Measurements from ENCODE around the gene ZFX. TPM values are rescaled to one million over a fixed set of nuclear protein-coding genes. Genes with fewer than 3 reads are reported as not detected.
"Not testable (repeated sequence)": the region's sequence is repeated elsewhere in the genome, so short reads cannot be mapped to it uniquely, and the experiment has no call there.

ZFX gene
- total RNA-seq, 2 donors from 2014 or later, result 44.0 to 44.4 TPM

DNA sequence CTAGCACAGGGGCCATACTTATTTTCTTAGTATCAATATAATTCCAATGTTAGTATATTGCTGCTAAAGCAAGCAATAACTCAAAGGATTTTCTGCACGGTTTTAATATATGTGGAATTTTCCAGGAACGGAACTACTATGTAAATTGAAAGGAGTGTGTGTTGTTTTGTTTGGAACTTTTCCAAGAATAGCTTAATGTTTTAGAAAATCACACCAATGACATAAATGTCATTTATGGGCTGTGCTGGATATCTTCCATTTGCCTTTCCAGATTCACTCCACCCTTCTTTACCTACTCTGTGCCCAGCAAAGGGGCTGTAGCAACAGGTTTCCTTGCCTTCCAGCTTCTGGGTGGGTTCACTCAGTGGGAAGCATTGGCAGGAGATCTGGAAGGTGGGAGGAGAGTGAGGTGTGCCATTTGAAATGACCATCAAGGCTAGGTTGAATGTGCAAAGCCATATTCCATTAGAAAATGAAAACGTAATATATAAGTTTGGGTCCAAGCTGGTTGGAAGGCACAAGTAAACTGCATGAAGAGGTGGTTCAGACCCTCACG, 25.2 kb upstream of the ZFX start:
- DNase-seq, result no peak
- Histone ChIP-seq H3K27ac (no peak overlapping the region), H3K27me3 (peaks cover 3% of the 10 kb centered on the region), H3K4me1 (no peaks in the 10 kb centered on the region), H3K36me3 (no peaks in the 10 kb centered on the region), H3K4me3 (no peak overlapping the region), H3K9ac (ENCODE audit: low read depth in 2 of 2, low read length in 2 of 2) (no peak overlapping the region), H3K9me3 (no peaks in the 10 kb centered on the region)
- intact Hi-C loops (cut with DNase I), result no loop called here
- TF ChIP-seq, protein P1, sequence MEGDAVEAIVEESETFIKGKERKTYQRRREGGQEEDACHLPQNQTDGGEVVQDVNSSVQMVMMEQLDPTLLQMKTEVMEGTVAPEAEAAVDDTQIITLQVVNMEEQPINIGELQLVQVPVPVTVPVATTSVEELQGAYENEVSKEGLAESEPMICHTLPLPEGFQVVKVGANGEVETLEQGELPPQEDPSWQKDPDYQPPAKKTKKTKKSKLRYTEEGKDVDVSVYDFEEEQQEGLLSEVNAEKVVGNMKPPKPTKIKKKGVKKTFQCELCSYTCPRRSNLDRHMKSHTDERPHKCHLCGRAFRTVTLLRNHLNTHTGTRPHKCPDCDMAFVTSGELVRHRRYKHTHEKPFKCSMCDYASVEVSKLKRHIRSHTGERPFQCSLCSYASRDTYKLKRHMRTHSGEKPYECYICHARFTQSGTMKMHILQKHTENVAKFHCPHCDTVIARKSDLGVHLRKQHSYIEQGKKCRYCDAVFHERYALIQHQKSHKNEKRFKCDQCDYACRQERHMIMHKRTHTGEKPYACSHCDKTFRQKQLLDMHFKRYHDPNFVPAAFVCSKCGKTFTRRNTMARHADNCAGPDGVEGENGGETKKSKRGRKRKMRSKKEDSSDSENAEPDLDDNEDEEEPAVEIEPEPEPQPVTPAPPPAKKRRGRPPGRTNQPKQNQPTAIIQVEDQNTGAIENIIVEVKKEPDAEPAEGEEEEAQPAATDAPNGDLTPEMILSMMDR (IDR thresholded peaks at IDR 0.05), result no peak

DNA sequence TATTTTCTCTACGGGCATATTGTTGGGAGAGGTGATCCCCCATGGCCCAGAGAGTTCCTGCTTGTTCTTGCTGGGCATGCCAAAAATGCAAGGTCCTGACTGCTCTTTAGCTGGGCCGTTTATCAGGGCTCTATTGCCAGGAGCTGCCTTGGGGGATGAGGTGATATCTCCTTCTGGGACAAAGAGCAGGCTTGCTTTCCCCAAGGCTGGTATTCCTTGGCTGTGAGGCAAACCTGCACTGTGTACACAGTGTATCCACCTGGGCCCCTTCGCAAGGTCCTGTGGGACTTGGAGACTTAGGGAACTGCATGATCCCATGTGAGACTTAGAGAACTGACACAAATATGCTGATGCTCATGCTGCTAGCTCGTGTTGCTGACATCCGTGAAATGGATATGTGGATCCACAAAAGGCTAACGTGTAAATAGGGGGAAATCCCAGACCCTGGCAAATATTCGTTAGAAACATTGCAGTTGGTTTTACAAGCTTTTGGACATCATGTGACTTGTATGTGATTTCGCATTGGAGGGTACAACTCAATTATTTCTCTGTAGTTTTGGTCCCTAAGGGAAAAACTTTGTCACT, 24.4 kb upstream of the ZFX start:
- TF ChIP-seq, protein P1 (IDR thresholded peaks at IDR 0.05), result no peak
- Histone ChIP-seq H3K9ac (ENCODE audit: low read depth in 2 of 2, low read length in 2 of 2) (no peak overlapping the region), H3K27ac (no peak overlapping the region), H3K9me3 (no peaks in the 10 kb centered on the region), H3K4me1 (no peaks in the 10 kb centered on the region), H3K27me3 (peaks cover 3% of the 10 kb centered on the region), H3K4me3 (no peak overlapping the region), H3K36me3 (no peaks in the 10 kb centered on the region)
- no peak for DNase-seq
- intact Hi-C loops (cut with DNase I), result no loop called here

DNA sequence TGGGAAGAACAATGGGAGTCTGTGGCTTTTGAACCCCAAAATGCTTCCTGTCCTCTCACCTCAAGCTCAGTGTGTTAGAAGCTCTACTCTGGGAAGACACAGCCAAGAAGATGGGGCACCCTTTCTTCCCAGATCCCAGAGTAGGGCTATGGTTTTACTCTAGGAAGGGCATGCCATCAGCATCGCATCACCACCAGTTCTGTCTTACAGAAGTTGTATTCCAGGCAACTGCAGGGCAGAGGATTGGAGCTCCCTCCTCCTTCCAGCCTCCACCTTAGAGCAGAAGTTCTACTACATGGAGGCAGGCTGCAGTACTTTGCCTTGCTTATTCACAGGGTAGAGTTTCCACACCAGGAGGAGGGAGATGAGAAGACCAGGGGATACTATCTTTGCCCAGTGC, 18.1 kb upstream of the ZFX start:
- intact Hi-C loops (cut with DNase I), result no loop called here
- Histone ChIP-seq H3K4me3 (no peak overlapping the region), H3K27ac (no peak overlapping the region), H3K36me3 (no peaks in the 10 kb centered on the region), H3K27me3 (no peaks in the 10 kb centered on the region), H3K9ac (ENCODE audit: low read depth in 2 of 2, low read length in 2 of 2) (no peak overlapping the region), H3K4me1 (no peaks in the 10 kb centered on the region), H3K9me3 (no peaks in the 10 kb centered on the region)
- no peak for DNase-seq
- TF ChIP-seq, protein P1 (IDR thresholded peaks at IDR 0.05), result no peak

DNA sequence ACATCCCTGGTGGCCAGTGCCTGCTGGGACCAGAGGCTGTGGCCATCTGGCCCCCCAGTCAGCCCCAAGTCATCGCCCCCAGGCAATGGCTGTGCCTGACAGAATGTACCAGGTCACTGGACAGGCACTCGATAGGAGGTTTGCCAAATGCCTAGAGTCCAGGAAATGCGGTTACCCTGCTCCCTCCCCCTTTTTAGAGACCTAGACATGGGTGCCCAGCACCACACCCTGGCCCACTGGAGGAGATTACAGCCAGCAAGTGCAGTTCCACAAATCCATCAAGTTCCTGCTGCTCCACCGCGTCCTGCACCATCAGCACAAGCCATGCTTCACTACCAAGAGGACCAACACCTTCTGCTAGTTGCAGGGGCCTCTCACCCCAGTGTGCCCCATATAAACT, 16.2 kb upstream of the ZFX start:
- intact Hi-C loops (cut with DNase I), result no loop called here
- TF ChIP-seq, protein P1 (IDR thresholded peaks at IDR 0.05), result no peak
- Histone ChIP-seq H3K4me3 (no peak overlapping the region), H3K27ac (no peak overlapping the region), H3K27me3 (no peaks in the 10 kb centered on the region), H3K9ac (ENCODE audit: low read depth in 2 of 2, low read length in 2 of 2) (no peak overlapping the region), H3K36me3 (no peaks in the 10 kb centered on the region), H3K9me3 (no peaks in the 10 kb centered on the region), H3K4me1 (no peaks in the 10 kb centered on the region)
- no peak for DNase-seq

DNA sequence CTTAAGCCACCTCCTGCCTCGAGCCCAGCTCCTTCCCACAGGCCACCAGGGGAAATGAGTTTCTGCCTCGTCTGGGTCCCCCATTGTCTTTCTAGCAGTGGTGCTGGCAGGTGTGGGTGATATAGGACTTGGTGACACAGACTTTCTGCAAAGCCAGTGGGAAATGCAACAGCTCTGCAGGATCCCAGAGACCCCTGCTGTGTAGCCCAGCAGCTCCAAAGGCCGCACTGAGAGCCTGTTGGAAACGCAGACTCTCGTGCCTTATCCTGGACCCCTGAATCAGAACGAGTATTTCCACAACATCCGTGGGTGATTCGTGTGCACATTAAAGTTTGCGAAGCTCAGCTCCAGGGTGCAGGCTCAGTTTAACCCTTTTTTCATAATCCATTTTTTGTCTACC, 13.8 kb upstream of the ZFX start:
- intact Hi-C loops (cut with DNase I); DNase-seq: not testable (repeated sequence)

DNA sequence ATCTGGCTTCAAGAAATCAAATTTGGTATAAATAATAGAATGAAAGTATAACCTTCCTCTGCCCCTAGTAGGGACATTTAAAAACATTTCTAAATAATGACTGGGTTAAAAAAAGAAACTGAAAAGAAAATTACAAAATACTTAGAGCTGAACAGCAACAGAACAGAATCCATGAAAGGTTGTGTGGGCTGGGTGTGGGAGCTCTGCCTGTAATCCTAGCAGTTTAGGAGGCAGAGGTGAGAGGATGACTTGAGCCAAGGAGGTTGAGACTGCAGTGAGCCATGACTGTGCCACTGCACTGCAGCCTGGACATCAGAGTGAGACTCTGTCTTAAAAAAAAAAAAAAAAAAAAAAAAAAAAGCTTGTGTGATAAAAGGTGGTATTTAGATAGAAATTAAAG, 12.3 kb upstream of the ZFX start:
- H3K9me3 ChIP-seq, result no peaks in the 10 kb centered on the region
- H3K4me3 ChIP-seq, result no peak overlapping the region
- TF ChIP-seq, protein P1 (IDR thresholded peaks at IDR 0.05), result no peak
- no peak for DNase-seq
- H3K36me3 ChIP-seq, result no peaks in the 10 kb centered on the region
- intact Hi-C loops (cut with DNase I), result no loop called here
- no peak overlapping the region for H3K27ac ChIP-seq
- no peak overlapping the region for H3K9ac ChIP-seq (ENCODE audit: low read depth in 2 of 2, low read length in 2 of 2)
- H3K4me1 ChIP-seq, result no peaks in the 10 kb centered on the region
- H3K27me3 ChIP-seq, result no peaks in the 10 kb centered on the region

More for the DNA sequence above, 13.8 kb upstream of the ZFX start:
- H3K9ac ChIP-seq (ENCODE audit: low read depth in 2 of 2, low read length in 2 of 2); H3K4me3 ChIP-seq; H3K36me3 ChIP-seq; H3K27me3 ChIP-seq; H3K27ac ChIP-seq; H3K4me1 ChIP-seq; H3K9me3 ChIP-seq: not testable (repeated sequence)

DNA sequence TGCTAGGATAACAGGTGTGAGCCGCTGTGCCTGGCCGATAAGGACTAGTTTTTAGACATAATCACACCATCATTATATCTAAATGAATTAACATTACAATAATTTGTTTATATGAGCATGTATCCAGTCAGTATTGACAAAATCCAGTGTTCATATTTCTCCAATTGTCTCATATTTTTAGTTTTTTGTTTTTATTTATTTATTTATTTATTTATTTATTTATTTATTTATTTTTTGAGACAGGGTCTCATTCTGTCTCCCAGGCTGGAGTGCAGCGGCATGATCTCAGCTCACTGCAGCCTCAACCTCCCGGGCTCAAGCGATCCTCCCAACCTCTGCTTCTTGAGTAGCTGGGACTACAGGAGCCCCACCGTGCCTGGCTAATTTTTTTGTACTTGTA, 5.5 kb upstream of the ZFX start:
- H3K36me3 ChIP-seq; DNase-seq; intact Hi-C loops (cut with DNase I); H3K27me3 ChIP-seq; H3K4me1 ChIP-seq; H3K9ac ChIP-seq (ENCODE audit: low read depth in 2 of 2, low read length in 2 of 2); H3K9me3 ChIP-seq; H3K27ac ChIP-seq; H3K4me3 ChIP-seq: not testable (repeated sequence)
